Astrocyte (in vitro differentiated cells and primary cell): ENCODE data around the gene NUCB2. TPM values are rescaled to one million over a fixed set of nuclear protein-coding genes. Genes with fewer than 3 reads are reported as not detected.

ENCODE experiments used
- DNase-seq: peaks from one replicate; pipeline ENCODE4 v3.0.0-alpha.2; 2010; ENCODE audit warnings: low read depth
- FAIRE-seq: peaks from 2 replicates; lab custom pipeline; 2011; peaks lifted over from hg19 to GRCh38; lab: Jason Lieb, UNC
- H2AFZ ChIP-seq: 2 replicates; pipeline ENCODE4 v1.6.0; 2012; ENCODE audit warnings: low read depth, low read length, inconsistent platforms
- H3K27ac ChIP-seq: 2 replicates; pipeline ENCODE4 v1.5.1; 2011; ENCODE audit warnings: low read depth, low read length, inconsistent platforms
- H3K27me3 ChIP-seq: 2 replicates; pipeline ENCODE4 v1.6.0; 2011; ENCODE audit warnings: low read length, inconsistent platforms; ENCODE audit not compliant: insufficient read depth
- H3K36me3 ChIP-seq: 2 replicates; pipeline ENCODE4 v1.5.1; 2011; ENCODE audit warnings: low read length, inconsistent platforms; ENCODE audit not compliant: insufficient read depth
- H3K4me1 ChIP-seq: 2 replicates; pipeline ENCODE4 v1.5.1; 2011; ENCODE audit warnings: low read length, inconsistent platforms; ENCODE audit not compliant: insufficient read depth
- H3K4me2 ChIP-seq: 2 replicates; pipeline ENCODE4 v1.6.0; 2012; ENCODE audit warnings: low read length, inconsistent platforms
- H3K4me3 ChIP-seq: 2 replicates; pipeline ENCODE4 v1.5.1; 2011; ENCODE audit warnings: low read depth, mild to moderate bottlenecking, low read length, inconsistent platforms; ENCODE audit not compliant: insufficient read depth
- H3K79me2 ChIP-seq: 2 replicates; pipeline ENCODE4 v1.6.0; 2012; ENCODE audit warnings: mild to moderate bottlenecking, low read length, inconsistent platforms; ENCODE audit not compliant: insufficient read depth
- H3K9ac ChIP-seq: 2 replicates; pipeline ENCODE4 v1.6.0; 2012; ENCODE audit warnings: mild to moderate bottlenecking, low read length, inconsistent platforms
- H3K9me3 ChIP-seq: 2 replicates; pipeline ENCODE4 v1.5.1; 2012; ENCODE audit warnings: low read depth, mild to moderate bottlenecking, low read length, inconsistent platforms; ENCODE audit not compliant: insufficient read depth
- H4K20me1 ChIP-seq: 2 replicates; pipeline ENCODE4 v1.6.0; 2012; ENCODE audit warnings: low read length, inconsistent platforms; ENCODE audit not compliant: insufficient read depth
- H3K27ac Mint-ChIP-seq: one replicate; pipeline ENCODE4 v1.8.0; 2021; ENCODE audit warnings: mild to moderate bottlenecking, mixed read lengths; ENCODE audit not compliant: unreplicated experiment
- H3K27me3 Mint-ChIP-seq: one replicate; pipeline ENCODE4 v1.8.0; 2021; ENCODE audit warnings: low read depth, mixed read lengths; ENCODE audit not compliant: unreplicated experiment
- H3K36me3 Mint-ChIP-seq: one replicate; pipeline ENCODE4 v1.8.0; 2021; ENCODE audit warnings: low read depth, mixed read lengths; ENCODE audit not compliant: unreplicated experiment
- H3K4me1 Mint-ChIP-seq: one replicate; pipeline ENCODE4 v1.8.0; 2021; ENCODE audit warnings: low read depth, mixed read lengths; ENCODE audit not compliant: unreplicated experiment
- H3K4me3 Mint-ChIP-seq: one replicate; pipeline ENCODE4 v1.8.0; 2021; ENCODE audit warnings: mild to moderate bottlenecking, moderate library complexity, mixed read lengths; ENCODE audit not compliant: unreplicated experiment
- H3K9me3 Mint-ChIP-seq: one replicate; pipeline ENCODE4 v1.8.0; 2021; ENCODE audit warnings: mild to moderate bottlenecking, mixed read lengths; ENCODE audit not compliant: unreplicated experiment
- CTCF ChIP-seq: IDR thresholded peaks from 2 replicates; pipeline ENCODE4 v1.5.1; 2011; ENCODE audit warnings: low read depth, mild to moderate bottlenecking, inconsistent platforms, low read length, moderate library complexity; ENCODE audit not compliant: insufficient read depth
- EZH2 ChIP-seq: IDR thresholded peaks from 2 replicates; pipeline ENCODE4 v1.6.1; 2012; ENCODE audit warnings: mild to moderate bottlenecking, low read length, inconsistent platforms; ENCODE audit not compliant: insufficient read depth
- total RNA-seq: library from RNA; stranded (reverse); gene quantifications from 2 replicates; pipeline ENCODE4 v1.2.1, GENCODE V29; 2021

Gene NUCB2
- total RNA-seq, 1 donor from 2014 or later, result 71.2 TPM

GRCh38 chr11:17343257-17343656 lies 66.7 kb downstream of the NUCB2 start:
- H3K4me1 ChIP-seq, result no peaks in the 10 kb centered on the region
- no peak overlapping the region for H3K27ac ChIP-seq
- H4K20me1 ChIP-seq, result no peaks in the 10 kb centered on the region
- DNase-seq, result no peak
- no peaks in the 10 kb centered on the region for H3K36me3 ChIP-seq
- H3K36me3 Mint-ChIP-seq, result no peaks in the 10 kb centered on the region
- H3K4me2 ChIP-seq, result no peak overlapping the region
- H3K9me3 ChIP-seq, result no peaks in the 10 kb centered on the region
- H3K27me3 Mint-ChIP-seq, result peaks cover 3% of the 10 kb centered on the region
- no peak overlapping the region for H3K4me3 ChIP-seq
- H2AFZ ChIP-seq, result no peak overlapping the region
- H3K9ac ChIP-seq, result no peak overlapping the region
- H3K79me2 ChIP-seq, result no peaks in the 10 kb centered on the region
- FAIRE-seq, result no peak
- no peak overlapping the region for H3K4me3 Mint-ChIP-seq
- TF ChIP-seq EZH2, result no peak
- TF ChIP-seq CTCF, result no peak
- no peaks in the 10 kb centered on the region for H3K9me3 Mint-ChIP-seq
- H3K27me3 ChIP-seq, result no peaks in the 10 kb centered on the region
- H3K27ac Mint-ChIP-seq, result no peak overlapping the region
- H3K4me1 Mint-ChIP-seq, result peaks cover 8% of the 10 kb centered on the region

- Histone ChIP-seq H4K20me1 (no peaks in the 10 kb centered on the region), H3K36me3 (no peaks in the 10 kb centered on the region), H3K4me3 (no peak overlapping the region), H3K4me1 (no peaks in the 10 kb centered on the region), H3K4me2 (no peak overlapping the region), H3K9ac (no peak overlapping the region), H2AFZ (no peak overlapping the region), H3K79me2 (no peaks in the 10 kb centered on the region), H3K9me3 (no peaks in the 10 kb centered on the region), H3K27me3 (no peaks in the 10 kb centered on the region), H3K27ac (no peak overlapping the region)
- TF ChIP-seq EZH2, result no peak
- TF ChIP-seq CTCF, result no peak
- peak overlapping the region; percentile 53 for H3K27ac Mint-ChIP-seq
- no peak overlapping the region for H3K4me3 Mint-ChIP-seq
- peak; percentile 88 for DNase-seq
- H3K9me3 Mint-ChIP-seq, result peaks cover 1% of the 10 kb centered on the region
- no peaks in the 10 kb centered on the region for H3K36me3 Mint-ChIP-seq
- peaks cover 3% of the 10 kb centered on the region for H3K27me3 Mint-ChIP-seq
- H3K4me1 Mint-ChIP-seq, result peaks cover 8% of the 10 kb centered on the region
- FAIRE-seq, result no peak
Observed at GRCh38 chr11:17343907-17344306, 67.4 kb downstream of the NUCB2 start.

GRCh38 chr11:17347676-17348075 lies 71.1 kb downstream of the NUCB2 start:
- no peak overlapping the region for H3K27ac ChIP-seq

More at GRCh38 chr11:17347676-17348075, 71.1 kb downstream of the NUCB2 start:
- Histone ChIP-seq H2AFZ (no peak overlapping the region), H3K9ac (no peak overlapping the region), H4K20me1 (no peaks in the 10 kb centered on the region), H3K4me1 (peaks cover 10% of the 10 kb centered on the region), H3K27me3 (no peaks in the 10 kb centered on the region), H3K79me2 (no peaks in the 10 kb centered on the region), H3K4me2 (no peak overlapping the region), H3K9me3 (no peaks in the 10 kb centered on the region), H3K4me3 (no peak overlapping the region), H3K36me3 (no peaks in the 10 kb centered on the region)
- TF ChIP-seq CTCF (no peak), EZH2 (no peak)
- H3K9me3 Mint-ChIP-seq, result peaks cover 1% of the 10 kb centered on the region
- no peak overlapping the region for H3K27ac Mint-ChIP-seq
- H3K27me3 Mint-ChIP-seq, result peaks cover 16% of the 10 kb centered on the region
- H3K36me3 Mint-ChIP-seq, result no peaks in the 10 kb centered on the region
- peaks cover 12% of the 10 kb centered on the region for H3K4me1 Mint-ChIP-seq
- no peak for FAIRE-seq
- no peak for DNase-seq
- H3K4me3 Mint-ChIP-seq, result no peak overlapping the region
